GM12875 (cell line): ENCODE results near the gene PHRF1.

Source experiments
- H3K4me3 ChIP-seq: one replicate; pipeline ENCODE4 v1.5.1; 2011; ENCODE audit warnings: low read depth, low read length, control low read depth
- CTCF ChIP-seq: IDR thresholded peaks from 2 replicates; pipeline ENCODE4 v1.5.1; 2011; ENCODE audit warnings: low read depth, mild to moderate bottlenecking, control low read depth, inconsistent platforms, low read length, moderate library complexity, borderline replicate concordance; ENCODE audit not compliant: insufficient read depth

The PHRF1 gene

GRCh38 chr11:605286-606129 lies 29.2 kb downstream of the PHRF1 start:
- H3K4me3 ChIP-seq: no peak overlapping the region
- no peak for TF ChIP-seq CTCF

- no peak for TF ChIP-seq CTCF
- H3K4me3 ChIP-seq: no peak overlapping the region
Measured at GRCh38 chr11:606245-606644, 30.0 kb downstream of the PHRF1 start.

GRCh38 chr11:607020-607780 lies 30.9 kb downstream of the PHRF1 start:
- TF ChIP-seq CTCF: no peak
- no peak overlapping the region for H3K4me3 ChIP-seq

- TF ChIP-seq CTCF: no peak
- H3K4me3 ChIP-seq: no peak overlapping the region
Measured at GRCh38 chr11:607971-608659, 31.8 kb downstream of the PHRF1 start.

- no peak for TF ChIP-seq CTCF
- H3K4me3 ChIP-seq: no peak overlapping the region
Measured at GRCh38 chr11:608791-609251, 32.6 kb downstream of the PHRF1 start.

GRCh38 chr11:609341-609811 lies 33.1 kb downstream of the PHRF1 start:
- no peak for TF ChIP-seq CTCF
- H3K4me3 ChIP-seq: no peak overlapping the region
